ENCODE results near the gene STAT5B. TPM values are rescaled to one million over a fixed set of nuclear protein-coding genes. Genes with fewer than 3 reads are reported as not detected.
A peak's percentile ranks its signal among the peaks of the same experiment; 100 is the strongest.

Gene STAT5B
- total and polyA plus RNA-seq, 2 of the 13 experiments (the other 11 are each of a cell fraction or from before 2014, with no cell fraction given): 21.0 to 42.8 TPM

GRCh38 chr17:42193216-42193968, 82.8 kb downstream of the STAT5B start (continued):
- TF ChIP-seq ZBTB10 (CRISPR knock-in tag; IDR thresholded peaks at IDR 0.05; ENCODE audit: borderline replicate concordance) (no peak), ZNF589 (CRISPR knock-in tag; conservative IDR thresholded peaks at IDR 0.05) (no peak), PLSCR1 (CRISPR knock-in tag; IDR thresholded peaks at IDR 0.05; ENCODE audit: borderline replicate concordance) (no peak), POLR2A (IDR thresholded peaks at IDR 0.05; ENCODE audit: insufficient read depth in 1 of 2, low read depth in 2 of 2, low read length in 2 of 2) (no peak), ARID4A (CRISPR knock-in tag; IDR thresholded peaks at IDR 0.05; ENCODE audit: borderline replicate concordance) (no peak), KDM4B (CRISPR knock-in tag; IDR thresholded peaks at IDR 0.05) (no peak), ZSCAN22 (CRISPR knock-in tag; IDR thresholded peaks at IDR 0.05) (no peak), CHCHD3 (CRISPR knock-in tag; IDR thresholded peaks at IDR 0.05) (no peak), ZSCAN31 (CRISPR knock-in tag; IDR thresholded peaks at IDR 0.05; ENCODE audit: low read depth) (no peak), SMARCE1 (IDR thresholded peaks at IDR 0.05; ENCODE audit: borderline replicate concordance) (no peak), ZNF629 (CRISPR knock-in tag; conservative IDR thresholded peaks at IDR 0.05) (peak; percentile 73), ZNF749 (CRISPR knock-in tag; IDR thresholded peaks at IDR 0.05; ENCODE audit: borderline replicate concordance) (no peak), ZNF414 (CRISPR knock-in tag; IDR thresholded peaks at IDR 0.05) (no peak), CCAR2 (optimal IDR thresholded peaks at IDR 0.05; ENCODE audit: low read depth, low read length) (no peak), JUND (CRISPR knock-in tag; IDR thresholded peaks at IDR 0.05) (no peak), LBX2 (CRISPR knock-in tag; IDR thresholded peaks at IDR 0.05; ENCODE audit: borderline replicate concordance) (no peak), GLMP (CRISPR knock-in tag; IDR thresholded peaks at IDR 0.05; ENCODE audit: borderline replicate concordance) (no peak), KLF11 (CRISPR knock-in tag; IDR thresholded peaks at IDR 0.05) (no peak), ZNF746 (CRISPR knock-in tag; IDR thresholded peaks at IDR 0.05) (no peak), TGIF2 (CRISPR knock-in tag; IDR thresholded peaks at IDR 0.05) (0 out of 2 replicates have a peak, but pooled peaks have one; percentile 35)
